Activated naive CD4-positive, alpha-beta T cell treated with anti-CD3 and anti-CD28 coated beads, Interleukin-2, amount 10 ng/mL, durations not matched to agents 7 days and 5 days (primary cell): Measurements from ENCODE around the gene LHFPL3.
A peak's percentile ranks its signal among the peaks of the same experiment; 100 is the strongest.
"Not testable (repeated sequence)": the region's sequence is repeated elsewhere in the genome, so short reads cannot be mapped to it uniquely, and the experiment has no call there.

Experiments
- CTCF ChIA-PET: fragments of 350-600 bp; sonication (Branson Sonifier 250); formaldehyde crosslinking; loops from one replicate; lab custom pipeline; 2021; ENCODE audit warnings: antibody characterized with exemption; lab: Charles Lee
- DNase-seq: peaks from one replicate; pipeline ENCODE4 v3.0.0-alpha.2; 2020
- H3K27ac Mint-ChIP-seq: one replicate; pipeline ENCODE4 v1.8.0; 2021; ENCODE audit warnings: mild to moderate bottlenecking, moderate library complexity, mixed read lengths
- H3K27me3 Mint-ChIP-seq: one replicate; pipeline ENCODE4 v1.8.0; 2021; ENCODE audit warnings: mild to moderate bottlenecking, mixed read lengths
- H3K36me3 Mint-ChIP-seq: one replicate; pipeline ENCODE4 v1.8.0; 2021; ENCODE audit warnings: mixed read lengths
- H3K4me1 Mint-ChIP-seq: one replicate; pipeline ENCODE4 v1.8.0; 2021; ENCODE audit warnings: mixed read lengths
- H3K4me3 Mint-ChIP-seq: one replicate; pipeline ENCODE4 v1.8.0; 2021; ENCODE audit warnings: mild to moderate bottlenecking, moderate library complexity, mixed read lengths
- H3K9me3 Mint-ChIP-seq: one replicate; pipeline ENCODE4 v1.8.0; 2021; ENCODE audit warnings: mixed read lengths

LHFPL3 gene

GRCh38 chr7:104548861-104549260 lies 220.5 kb downstream of the LHFPL3 start:
- Mint-ChIP-seq H3K27ac (no peak overlapping the region), H3K27me3 (no peaks in the 10 kb centered on the region), H3K4me3 (no peak overlapping the region), H3K9me3 (no peaks in the 10 kb centered on the region), H3K36me3 (no peaks in the 10 kb centered on the region), H3K4me1 (no peaks in the 10 kb centered on the region)
- CTCF ChIA-PET = no interaction called here
- no peak for DNase-seq

- no peak overlapping the region for H3K4me3 Mint-ChIP-seq
- H3K4me1 Mint-ChIP-seq = no peaks in the 10 kb centered on the region
- CTCF ChIA-PET = no interaction called here
Observed at GRCh38 chr7:104550362-104550761, 222.0 kb downstream of the LHFPL3 start.

GRCh38 chr7:104551226-104551625 lies 222.8 kb downstream of the LHFPL3 start:
- Mint-ChIP-seq H3K4me3 (no peak overlapping the region), H3K27ac (no peak overlapping the region), H3K4me1 (no peaks in the 10 kb centered on the region), H3K27me3 (no peaks in the 10 kb centered on the region), H3K9me3 (peaks cover 2% of the 10 kb centered on the region), H3K36me3 (no peaks in the 10 kb centered on the region)
- no peak for DNase-seq
- CTCF ChIA-PET = no interaction called here

More at GRCh38 chr7:104550362-104550761, 222.0 kb downstream of the LHFPL3 start:
- no peak for DNase-seq
- H3K27ac Mint-ChIP-seq = no peak overlapping the region
- H3K9me3 Mint-ChIP-seq = peaks cover 2% of the 10 kb centered on the region
- no peaks in the 10 kb centered on the region for H3K36me3 Mint-ChIP-seq
- H3K27me3 Mint-ChIP-seq = no peaks in the 10 kb centered on the region

- peaks cover 6% of the 10 kb centered on the region for H3K9me3 Mint-ChIP-seq
- no peaks in the 10 kb centered on the region for H3K36me3 Mint-ChIP-seq
- no peak overlapping the region for H3K4me3 Mint-ChIP-seq
- H3K27me3 Mint-ChIP-seq = no peaks in the 10 kb centered on the region
- H3K4me1 Mint-ChIP-seq = no peaks in the 10 kb centered on the region
- no peak overlapping the region for H3K27ac Mint-ChIP-seq
- peak; percentile 57 for DNase-seq
- CTCF ChIA-PET = no interaction called here
Observed at GRCh38 chr7:104552102-104552501, 223.7 kb downstream of the LHFPL3 start.

GRCh38 chr7:104553074-104553473 lies 224.7 kb downstream of the LHFPL3 start:
- Mint-ChIP-seq H3K27me3 (no peaks in the 10 kb centered on the region), H3K36me3 (no peaks in the 10 kb centered on the region), H3K4me1 (no peaks in the 10 kb centered on the region), H3K4me3 (no peak overlapping the region), H3K27ac (no peak overlapping the region), H3K9me3 (peaks cover 7% of the 10 kb centered on the region)
- CTCF ChIA-PET = no interaction called here
- DNase-seq = no peak

- H3K4me1 Mint-ChIP-seq, H3K4me3 Mint-ChIP-seq, H3K9me3 Mint-ChIP-seq, DNase-seq, H3K36me3 Mint-ChIP-seq, CTCF ChIA-PET, H3K27me3 Mint-ChIP-seq, H3K27ac Mint-ChIP-seq: not testable (repeated sequence)
Observed at GRCh38 chr7:104563350-104563901, 235.0 kb downstream of the LHFPL3 start.

GRCh38 chr7:104569751-104570150 lies 241.3 kb downstream of the LHFPL3 start:
- Mint-ChIP-seq H3K4me3 (no peak overlapping the region), H3K9me3 (no peaks in the 10 kb centered on the region), H3K27me3 (no peaks in the 10 kb centered on the region), H3K36me3 (no peaks in the 10 kb centered on the region), H3K4me1 (no peaks in the 10 kb centered on the region), H3K27ac (no peak overlapping the region)
- DNase-seq = no peak
- CTCF ChIA-PET = no interaction called here

GRCh38 chr7:104572554-104572953 lies 244.2 kb downstream of the LHFPL3 start:
- CTCF ChIA-PET = no interaction called here
- H3K9me3 Mint-ChIP-seq = no peaks in the 10 kb centered on the region
- no peak overlapping the region for H3K4me3 Mint-ChIP-seq
- no peak for DNase-seq
- H3K4me1 Mint-ChIP-seq = no peaks in the 10 kb centered on the region
- H3K27ac Mint-ChIP-seq = no peak overlapping the region
- H3K27me3 Mint-ChIP-seq = no peaks in the 10 kb centered on the region
- H3K36me3 Mint-ChIP-seq = no peaks in the 10 kb centered on the region

- Mint-ChIP-seq H3K4me1 (no peaks in the 10 kb centered on the region), H3K27ac (no peak overlapping the region), H3K9me3 (peaks cover 3% of the 10 kb centered on the region), H3K36me3 (no peaks in the 10 kb centered on the region), H3K27me3 (no peaks in the 10 kb centered on the region), H3K4me3 (no peak overlapping the region)
- no peak for DNase-seq
- CTCF ChIA-PET = no interaction called here
Observed at GRCh38 chr7:104584620-104585019, 256.2 kb downstream of the LHFPL3 start.

GRCh38 chr7:104595591-104595990 lies 267.2 kb downstream of the LHFPL3 start:
- H3K4me1 Mint-ChIP-seq, CTCF ChIA-PET, H3K4me3 Mint-ChIP-seq, H3K9me3 Mint-ChIP-seq, H3K36me3 Mint-ChIP-seq, H3K27ac Mint-ChIP-seq, H3K27me3 Mint-ChIP-seq, DNase-seq: not testable (repeated sequence)

- Mint-ChIP-seq H3K36me3 (no peaks in the 10 kb centered on the region), H3K27me3 (no peaks in the 10 kb centered on the region), H3K9me3 (peaks cover 1% of the 10 kb centered on the region), H3K4me3 (no peak overlapping the region), H3K27ac (no peak overlapping the region), H3K4me1 (no peaks in the 10 kb centered on the region)
- CTCF ChIA-PET = no interaction called here
- no peak for DNase-seq
Observed at GRCh38 chr7:104603957-104604356, 275.6 kb downstream of the LHFPL3 start.

GRCh38 chr7:104604706-104605105 lies 276.3 kb downstream of the LHFPL3 start:
- no peak overlapping the region for H3K27ac Mint-ChIP-seq
- H3K4me1 Mint-ChIP-seq = no peaks in the 10 kb centered on the region
- CTCF ChIA-PET = no interaction called here
- no peak overlapping the region for H3K4me3 Mint-ChIP-seq
- H3K36me3 Mint-ChIP-seq = no peaks in the 10 kb centered on the region
- H3K27me3 Mint-ChIP-seq = no peaks in the 10 kb centered on the region
- DNase-seq = no peak
- peaks cover 1% of the 10 kb centered on the region for H3K9me3 Mint-ChIP-seq

GRCh38 chr7:104621321-104621720 lies 292.9 kb downstream of the LHFPL3 start:
- Mint-ChIP-seq H3K27ac (no peak overlapping the region), H3K9me3 (no peaks in the 10 kb centered on the region), H3K4me1 (no peaks in the 10 kb centered on the region), H3K27me3 (no peaks in the 10 kb centered on the region), H3K36me3 (no peaks in the 10 kb centered on the region), H3K4me3 (no peak overlapping the region)
- CTCF ChIA-PET = no interaction called here
- DNase-seq = no peak

GRCh38 chr7:104625956-104626355 lies 297.6 kb downstream of the LHFPL3 start:
- H3K4me1 Mint-ChIP-seq = no peaks in the 10 kb centered on the region
- H3K9me3 Mint-ChIP-seq = no peaks in the 10 kb centered on the region
- no peak overlapping the region for H3K4me3 Mint-ChIP-seq
- DNase-seq = no peak
- CTCF ChIA-PET = no interaction called here
- H3K27me3 Mint-ChIP-seq = no peaks in the 10 kb centered on the region
- no peak overlapping the region for H3K27ac Mint-ChIP-seq
- no peaks in the 10 kb centered on the region for H3K36me3 Mint-ChIP-seq

- no peak overlapping the region for H3K4me3 Mint-ChIP-seq
- H3K9me3 Mint-ChIP-seq = no peaks in the 10 kb centered on the region
- peak; percentile 43 for DNase-seq
- no peaks in the 10 kb centered on the region for H3K4me1 Mint-ChIP-seq
- H3K36me3 Mint-ChIP-seq = no peaks in the 10 kb centered on the region
- CTCF ChIA-PET = no interaction called here
- H3K27ac Mint-ChIP-seq = no peak overlapping the region
- no peaks in the 10 kb centered on the region for H3K27me3 Mint-ChIP-seq
Observed at GRCh38 chr7:104627516-104627915, 299.1 kb downstream of the LHFPL3 start.

- no peaks in the 10 kb centered on the region for H3K27me3 Mint-ChIP-seq
- H3K9me3 Mint-ChIP-seq = no peaks in the 10 kb centered on the region
- no peak for DNase-seq
- CTCF ChIA-PET = no interaction called here
- no peak overlapping the region for H3K4me3 Mint-ChIP-seq
- H3K36me3 Mint-ChIP-seq = no peaks in the 10 kb centered on the region
- H3K4me1 Mint-ChIP-seq = no peaks in the 10 kb centered on the region
- no peak overlapping the region for H3K27ac Mint-ChIP-seq
Observed at GRCh38 chr7:104628017-104628416, 299.6 kb downstream of the LHFPL3 start.
